Colonic mucosa (tissue), 4 donors: Measurements from ENCODE around the gene DLX4. TPM values are rescaled to one million over a fixed set of nuclear protein-coding genes. Genes with fewer than 3 reads are reported as not detected.

Experiments used
- DNase-seq: peaks from one replicate; pipeline ENCODE4 v3.0.0-alpha.2; 2020
- H3K27ac ChIP-seq: fragments of 200-600 bp; one replicate; pipeline ENCODE4 v1.8.0; 2021
- H3K27me3 ChIP-seq: fragments of 200-600 bp; one replicate; pipeline ENCODE4 v1.8.0; 2021
- H3K36me3 ChIP-seq: fragments of 200-600 bp; one replicate; pipeline ENCODE4 v1.8.0; 2021
- H3K4me1 ChIP-seq: fragments of 200-600 bp; one replicate; pipeline ENCODE4 v1.8.0; 2021; ENCODE audit warnings: mild to moderate bottlenecking
- H3K4me3 ChIP-seq: fragments of 200-600 bp; one replicate; pipeline ENCODE4 v1.8.0; 2021
- H3K9ac ChIP-seq, 2 donors: one replicate each; pipeline ENCODE4 v1.7.0; 2013; ENCODE audit warnings: control low read depth in 2 of 2, low read depth in 2 of 2, low read length in 2 of 2
- H3K9me3 ChIP-seq: fragments of 200-600 bp; one replicate; pipeline ENCODE4 v1.8.0; 2021
- CTCF ChIP-seq: fragments of 200-600 bp; IDR thresholded peaks from one replicate; pipeline ENCODE4 v1.8.0; 2022; ENCODE audit warnings: antibody characterized with exemption, mild to moderate bottlenecking
- intact Hi-C: fragments of 100-400 bp; cut with DNase I; formaldehyde crosslinking; loops from one replicate; pipeline ENCODE4 v1.14.1; 2022
- total RNA-seq, 2 donors: library from RNA; stranded (reverse); fragmentation: NEBNext Ultra II Directional in 1 of 2; extraction: Animal tissue kit (Norgen Biotek cat#: 25700) in 1 of 2; gene quantifications; one replicate each; pipeline ENCODE4 v1.2.1, GENCODE V29; 2021
- donor health status: healthy.
- donor health status: DM: no; HTN: no; CAD: no.
- donor health status: DM: no; HTN: no; CAD: no.

Gene DLX4
- total RNA-seq, 2 donors from 2014 or later: 0.49 TPM; not detected in 1

- no peak overlapping the region for H3K4me3 ChIP-seq
- H3K9me3 ChIP-seq: no peaks in the 10 kb centered on the region
- no peaks in the 10 kb centered on the region for H3K27me3 ChIP-seq
- TF ChIP-seq CTCF: no peak
- no peaks in the 10 kb centered on the region for H3K36me3 ChIP-seq
- H3K9ac ChIP-seq: no peak overlapping the region
- no peaks in the 10 kb centered on the region for H3K4me1 ChIP-seq
- intact Hi-C loops: no loop called here
- no peak for DNase-seq
- no peak overlapping the region for H3K27ac ChIP-seq
Observed at GRCh38 chr17:49931416-49932137, 37.4 kb upstream of the DLX4 start.

- H3K27me3 ChIP-seq: no peaks in the 10 kb centered on the region
- H3K9ac ChIP-seq: no peak overlapping the region
- H3K36me3 ChIP-seq: no peaks in the 10 kb centered on the region
- no peaks in the 10 kb centered on the region for H3K9me3 ChIP-seq
- H3K4me3 ChIP-seq: no peak overlapping the region
- H3K27ac ChIP-seq: no peak overlapping the region
- intact Hi-C loops: no loop called here
- no peak for TF ChIP-seq CTCF
- no peak for DNase-seq
- H3K4me1 ChIP-seq: no peaks in the 10 kb centered on the region
Observed at GRCh38 chr17:49932138-49932723, 36.8 kb upstream of the DLX4 start.

GRCh38 chr17:49932901-49933300 lies 36.1 kb upstream of the DLX4 start:
- Histone ChIP-seq H3K27ac (no peak overlapping the region), H3K9ac (no peak overlapping the region), H3K36me3 (no peaks in the 10 kb centered on the region), H3K9me3 (no peaks in the 10 kb centered on the region), H3K4me1 (no peaks in the 10 kb centered on the region), H3K4me3 (no peak overlapping the region), H3K27me3 (no peaks in the 10 kb centered on the region)
- intact Hi-C loops: no loop called here
- TF ChIP-seq CTCF: no peak
- no peak for DNase-seq

- H3K27me3 ChIP-seq: no peaks in the 10 kb centered on the region
- no peak overlapping the region for H3K9ac ChIP-seq
- no peak overlapping the region for H3K4me3 ChIP-seq
- no peaks in the 10 kb centered on the region for H3K36me3 ChIP-seq
- DNase-seq: no peak
- intact Hi-C loops: no loop called here
- H3K4me1 ChIP-seq: no peaks in the 10 kb centered on the region
- H3K27ac ChIP-seq: no peak overlapping the region
- no peaks in the 10 kb centered on the region for H3K9me3 ChIP-seq
- no peak for TF ChIP-seq CTCF
Observed at GRCh38 chr17:49935526-49936210, 33.3 kb upstream of the DLX4 start.

GRCh38 chr17:49936386-49936785 lies 32.6 kb upstream of the DLX4 start:
- no peak overlapping the region for H3K9ac ChIP-seq
- H3K9me3 ChIP-seq: no peaks in the 10 kb centered on the region
- H3K27ac ChIP-seq: no peak overlapping the region
- H3K4me1 ChIP-seq: no peaks in the 10 kb centered on the region
- no peak overlapping the region for H3K4me3 ChIP-seq
- intact Hi-C loops: no loop called here
- no peaks in the 10 kb centered on the region for H3K36me3 ChIP-seq
- H3K27me3 ChIP-seq: no peaks in the 10 kb centered on the region
- no peak for DNase-seq
- no peak for TF ChIP-seq CTCF
